Stimulated activated CD4-positive, alpha-beta T cell treated with anti-CD3 and anti-CD28 coated beads, Interleukin-4, amount 100 ng/mL, for 48 hours (primary cell): ENCODE measurements around the gene GALNT17.
A peak's percentile ranks its signal among the peaks of the same experiment; 100 is the strongest.
"Not testable (repeated sequence)": the region's sequence is repeated elsewhere in the genome, so short reads cannot be mapped to it uniquely, and the experiment has no call there.

Experiments used
- DNase-seq, 2 donors: peaks; one replicate each; pipeline ENCODE4 v3.0.0-alpha.2; 2020; ENCODE audit warnings: low read depth in 2 of 2

GALNT17 gene

GRCh38 chr7:71737931-71738540 is 606.1 kb downstream of the GALNT17 start:
- not testable (repeated sequence) for DNase-seq

- DNase-seq, result no peak
These were observed 607.7 kb downstream of the GALNT17 start for GRCh38 chr7:71739520-71740173.

DNA sequence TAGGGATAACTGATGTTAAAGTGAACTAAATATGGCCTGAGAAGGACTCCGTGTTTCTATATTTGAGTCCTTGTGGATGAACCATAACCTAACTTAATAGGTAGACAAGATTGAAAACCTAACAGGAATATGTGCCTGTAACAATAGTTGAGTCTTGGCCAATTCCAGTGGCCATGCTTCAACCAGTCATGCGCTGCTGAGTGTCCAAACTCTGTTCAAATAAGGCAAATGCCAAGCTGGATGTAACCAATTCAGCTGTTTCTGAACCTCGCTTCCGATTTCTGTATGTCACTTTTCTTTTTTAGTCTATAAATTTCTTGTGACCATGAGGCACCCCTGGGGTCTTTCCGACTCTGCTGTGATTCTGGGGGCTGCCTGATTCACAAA is 608.2 kb downstream of the GALNT17 start:
- DNase-seq, result no peak

DNA sequence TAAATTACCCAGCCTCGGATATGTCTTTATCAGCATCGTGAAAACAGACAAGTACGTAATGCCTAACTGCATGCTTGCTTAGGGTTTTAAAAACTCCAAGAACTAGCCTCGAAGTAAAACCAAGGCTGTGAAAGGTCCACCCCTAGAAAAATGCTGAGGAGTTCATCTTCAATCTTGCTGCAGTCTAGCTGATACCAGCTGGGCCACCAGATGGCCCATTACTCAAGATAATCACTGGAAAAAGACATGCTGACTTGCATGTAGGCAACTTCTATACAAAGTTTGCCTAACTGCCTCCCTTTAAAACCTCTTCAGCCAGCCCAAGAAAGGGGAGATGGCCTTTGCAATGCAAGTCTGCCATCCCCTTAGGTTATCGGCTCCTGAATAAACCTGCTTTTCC is 614.1 kb downstream of the GALNT17 start:
- DNase-seq, result no peak

- no peak for DNase-seq
These were observed 618.3 kb downstream of the GALNT17 start for GRCh38 chr7:71750290-71750689.

DNA sequence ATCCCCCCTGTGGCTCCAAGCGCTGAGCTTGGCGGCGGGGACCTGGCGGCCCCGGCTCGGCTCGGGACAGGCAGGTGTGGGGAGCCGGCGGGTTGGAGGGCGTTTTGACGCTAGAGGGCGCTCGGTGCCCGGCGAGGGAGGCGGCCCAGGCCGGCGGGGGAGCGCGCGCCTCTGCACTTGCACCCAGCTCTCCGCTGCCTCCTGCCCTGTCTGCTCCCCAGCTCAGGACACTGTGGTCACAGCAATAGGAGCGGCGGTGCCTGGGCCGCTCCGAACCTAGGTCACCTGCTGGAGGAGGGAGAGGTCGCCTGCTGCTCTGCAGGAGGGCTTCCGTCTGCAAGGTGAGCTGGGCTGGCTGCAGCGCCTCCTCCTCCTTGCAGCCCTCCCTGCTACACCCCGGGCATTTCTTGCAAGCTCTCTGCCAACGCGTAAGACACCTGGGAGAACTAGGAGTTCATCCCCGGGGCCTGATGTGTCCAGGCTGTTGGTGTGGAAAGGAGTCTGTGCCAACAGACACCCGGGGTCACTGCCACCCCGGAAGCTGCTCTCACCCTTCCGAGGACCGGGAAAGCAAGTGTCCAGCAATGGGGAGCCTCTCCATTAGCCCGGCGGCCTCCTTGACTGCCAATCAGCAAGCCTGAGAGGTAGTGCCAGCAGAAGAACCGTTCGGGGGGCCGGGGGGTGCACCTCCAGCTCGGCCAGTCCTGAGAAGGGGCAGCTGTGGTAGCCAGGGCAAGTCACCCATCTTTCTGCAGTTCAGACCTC is 620.4 kb downstream of the GALNT17 start:
- peak; percentile 38 to 54 for DNase-seq

GRCh38 chr7:71753236-71753635 is 621.3 kb downstream of the GALNT17 start:
- DNase-seq, result no peak

DNA sequence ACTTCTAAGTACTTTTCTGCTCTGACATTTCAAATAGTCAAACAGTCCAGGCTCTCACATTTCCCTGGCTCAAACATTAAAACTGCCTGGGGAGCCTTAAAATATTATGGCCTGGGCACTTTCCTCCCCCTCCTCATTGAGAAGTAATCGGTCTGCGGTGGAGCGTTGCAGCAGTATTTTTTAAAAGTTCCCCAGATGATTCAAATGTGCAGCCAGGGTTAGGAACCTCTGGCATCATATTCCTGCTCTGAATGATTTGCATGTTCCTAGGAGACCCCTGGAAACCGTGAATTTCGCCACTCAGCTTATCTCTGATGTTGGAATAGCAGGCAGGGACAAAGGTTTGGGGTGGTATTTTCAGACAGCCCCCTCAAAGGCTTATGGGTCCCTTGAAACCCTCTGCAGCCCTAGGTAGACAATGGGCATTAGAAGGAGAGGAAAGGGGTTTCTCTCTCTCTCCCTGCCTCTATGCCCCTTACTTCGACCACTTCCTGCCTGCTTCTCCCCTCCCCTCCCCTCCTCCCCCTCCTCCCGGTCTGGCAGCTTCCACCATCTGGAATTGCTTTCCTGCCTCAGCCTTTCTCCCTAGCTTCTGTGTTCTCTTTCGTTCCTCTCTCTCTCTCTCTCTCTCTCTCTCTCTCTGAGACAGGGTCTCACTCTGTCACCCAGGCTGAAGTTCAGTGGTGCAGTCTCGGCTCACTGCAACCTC is 622.2 kb downstream of the GALNT17 start:
- no peak for DNase-seq

- no peak for DNase-seq
These were observed 622.9 kb downstream of the GALNT17 start for GRCh38 chr7:71754828-71755227.

- no peak for DNase-seq
These were observed 629.4 kb downstream of the GALNT17 start for GRCh38 chr7:71761336-71761735.
